Measurements from ENCODE around the gene KCNK3.
"Not testable (repeated sequence)": the region's sequence is repeated elsewhere in the genome, so short reads cannot be mapped to it uniquely, and the experiment has no call there.

KCNK3 gene

DNA sequence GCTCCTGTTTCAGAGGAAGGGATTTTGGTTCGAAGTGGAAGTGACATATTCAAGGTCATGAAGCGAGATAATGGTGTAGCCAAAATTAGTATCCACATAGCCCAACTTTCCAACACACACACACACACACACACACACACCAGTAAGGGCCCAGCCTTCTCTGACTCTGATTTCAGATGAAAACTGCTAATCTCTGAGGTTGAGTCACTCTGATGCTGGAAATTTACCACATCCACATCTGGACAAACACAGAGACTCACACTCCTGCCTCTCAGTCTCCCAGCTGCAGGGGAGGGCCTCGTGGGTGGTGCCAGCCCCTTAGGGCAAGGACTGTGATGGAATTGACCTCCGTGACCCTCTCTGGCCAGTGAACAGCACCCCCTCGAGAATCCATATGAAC is 42.6 kb downstream of the KCNK3 start:
- DNase-seq: no peak

DNA sequence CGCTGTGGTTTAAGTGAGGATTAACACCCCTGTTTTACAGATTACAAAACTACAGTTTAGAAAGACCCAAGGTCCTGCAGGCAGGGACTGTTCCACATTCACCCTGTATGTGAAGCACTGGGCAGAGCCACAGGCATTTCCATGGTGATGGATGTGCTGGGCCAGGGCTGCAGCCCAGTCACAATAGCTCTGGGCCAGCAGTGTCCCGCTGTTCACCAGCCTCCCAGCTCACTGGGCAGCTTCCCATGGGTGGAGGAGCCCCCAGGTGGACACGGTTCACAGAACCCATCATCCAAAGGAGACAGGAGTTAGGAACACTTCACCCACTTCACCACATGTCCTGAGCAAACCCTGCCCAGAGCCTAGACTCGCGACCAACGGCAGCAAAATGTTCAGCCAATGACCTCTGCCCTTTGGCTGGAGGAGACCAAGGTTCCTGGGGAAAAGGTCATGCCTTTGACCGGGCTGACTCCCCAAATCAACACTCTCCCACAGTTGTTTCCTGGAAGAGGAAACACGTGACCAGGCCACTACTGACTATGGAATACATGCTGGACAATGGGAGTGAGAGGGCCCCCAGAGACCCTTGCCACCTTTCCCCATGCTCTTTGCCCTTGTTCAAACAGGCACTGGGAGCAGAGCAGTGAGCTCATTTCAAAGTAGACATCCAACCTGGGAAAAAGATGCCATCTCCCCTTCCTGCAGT is 43.5 kb downstream of the KCNK3 start:
- DNase-seq: no peak

DNA sequence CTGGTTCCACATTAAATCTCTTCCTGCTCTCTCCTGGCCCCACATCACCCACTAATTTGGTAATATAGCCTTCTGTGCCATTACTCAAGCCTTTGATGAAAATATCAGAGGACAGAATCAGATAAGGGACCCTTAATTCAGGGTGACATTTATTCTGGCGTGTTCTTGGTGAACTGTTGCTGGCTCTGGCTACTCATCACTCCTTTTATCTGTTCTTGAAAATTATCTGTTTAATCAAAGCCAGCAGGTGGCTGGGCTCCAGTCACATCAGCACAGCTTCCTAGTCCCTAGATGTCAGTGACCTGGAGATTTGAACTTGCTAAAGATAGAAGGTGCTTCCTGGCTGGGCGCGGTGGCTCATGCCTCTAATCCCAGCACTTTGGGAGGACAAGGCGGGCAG is 44.7 kb downstream of the KCNK3 start:
- no peak for DNase-seq

DNA sequence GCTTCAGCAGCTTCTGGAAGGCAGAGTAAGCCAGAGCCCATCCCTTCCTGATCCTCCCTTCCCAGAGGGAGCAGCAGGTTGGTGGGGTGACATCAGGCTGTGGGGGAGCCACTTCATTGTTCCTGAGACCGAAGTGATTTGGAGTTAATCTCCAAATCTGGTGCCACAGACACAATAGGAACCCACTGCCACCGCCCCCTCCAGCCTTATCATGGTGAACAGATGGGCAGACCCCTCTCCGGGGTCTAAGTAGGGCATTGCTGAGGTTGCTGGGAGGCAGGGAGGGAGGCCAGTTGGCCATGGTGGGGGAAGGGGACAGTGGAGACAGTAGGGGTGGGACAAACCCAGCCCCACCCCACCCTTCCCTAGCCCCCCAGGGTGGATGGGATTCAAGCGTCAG is 46.0 kb downstream of the KCNK3 start:
- DNase-seq: no peak

DNA sequence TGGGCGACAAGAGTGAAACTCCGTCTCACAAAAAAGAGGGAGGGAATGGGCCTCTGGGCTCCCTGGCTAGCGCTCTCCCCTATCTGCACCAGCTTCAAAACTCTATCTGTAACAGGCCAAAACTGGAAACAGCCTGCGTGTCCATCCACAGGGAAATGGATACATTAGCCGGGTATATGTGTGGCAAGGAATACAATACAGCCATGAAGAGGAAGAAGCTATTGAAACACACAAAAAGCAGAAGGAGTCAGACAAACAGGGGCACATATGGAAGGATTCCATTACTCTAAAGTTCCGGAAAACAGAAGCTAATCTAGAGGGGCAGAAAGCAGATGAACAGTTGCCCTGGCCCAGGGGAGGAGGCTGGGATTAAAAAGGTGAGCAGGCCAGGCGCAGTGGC is 47.0 kb downstream of the KCNK3 start:
- DNase-seq: no peak

DNA sequence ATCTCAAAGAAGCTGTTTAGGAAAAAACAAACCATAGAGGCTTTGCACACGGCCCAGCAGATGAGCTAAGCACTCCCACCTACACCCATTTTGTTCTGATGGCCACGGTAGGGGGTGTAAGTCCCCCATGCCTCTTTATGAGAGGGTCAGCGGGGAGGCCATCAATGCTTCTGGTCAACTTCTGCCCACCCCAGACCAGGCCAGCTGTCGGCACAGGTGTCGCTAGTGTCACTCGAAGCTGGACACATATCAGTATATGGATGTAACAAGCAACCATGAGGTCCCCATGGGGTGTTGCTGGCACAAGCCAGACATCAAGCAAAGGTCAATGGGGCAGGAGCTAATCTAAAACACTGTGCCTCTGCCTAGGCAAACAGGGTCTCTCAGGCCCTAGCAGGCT is 47.8 kb downstream of the KCNK3 start:
- DNase-seq: no peak

DNA sequence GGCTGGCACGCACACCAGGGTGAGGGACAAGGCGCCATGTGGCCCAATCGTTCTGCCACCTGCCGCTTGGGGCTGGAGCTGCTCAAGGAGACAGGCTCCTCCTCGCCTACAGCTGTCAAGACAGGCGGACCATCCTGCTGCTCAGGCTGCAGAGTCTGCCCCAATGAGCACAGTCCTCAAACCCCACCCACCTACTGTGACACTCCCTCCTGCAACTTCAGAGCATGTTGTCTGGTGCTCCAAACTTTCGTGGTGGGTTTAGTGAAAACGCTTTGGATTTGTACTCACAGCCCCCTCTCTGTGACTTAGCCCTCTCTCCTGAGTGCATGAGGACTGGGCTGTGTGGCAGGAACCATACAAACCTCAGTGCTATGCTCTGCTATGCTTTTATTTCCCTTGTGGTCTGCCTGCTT is 48.4 kb downstream of the KCNK3 start:
- DNase-seq: no peak

DNA sequence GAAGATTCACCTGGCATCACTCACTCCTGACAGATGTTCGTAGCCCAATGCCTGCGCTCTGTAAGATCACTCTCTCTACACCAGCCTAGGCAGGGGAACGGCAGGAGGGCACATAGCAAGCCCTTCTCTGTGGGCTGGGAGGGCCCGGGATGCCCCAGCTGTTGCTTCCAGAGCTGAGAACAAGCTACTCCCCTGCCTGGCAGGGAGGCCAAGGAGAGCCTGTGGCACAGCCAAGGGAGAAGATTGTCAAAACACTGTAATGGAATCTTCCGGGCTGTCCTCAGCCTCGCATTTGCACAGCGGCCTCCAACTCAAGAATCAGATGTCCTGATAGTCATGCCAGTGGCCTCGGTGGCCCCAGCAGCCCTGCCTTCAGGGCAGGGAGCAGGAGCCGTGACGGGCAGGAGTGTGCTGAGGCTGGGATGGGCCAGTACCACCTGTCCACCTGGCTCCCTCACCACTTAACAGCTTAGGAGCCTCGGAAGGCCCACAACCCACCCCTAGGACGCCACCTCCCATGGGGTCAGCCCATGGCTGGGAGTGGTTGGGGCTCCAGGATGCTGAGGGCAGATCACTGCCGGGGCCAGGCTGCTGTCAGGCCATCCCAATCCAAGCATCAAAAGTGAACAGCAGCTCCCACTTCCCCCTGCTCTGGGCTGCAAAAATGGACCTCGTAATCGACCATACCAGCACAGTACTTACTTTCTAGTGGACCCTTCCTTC is 49.7 kb downstream of the KCNK3 start:
- no peak for DNase-seq

DNA sequence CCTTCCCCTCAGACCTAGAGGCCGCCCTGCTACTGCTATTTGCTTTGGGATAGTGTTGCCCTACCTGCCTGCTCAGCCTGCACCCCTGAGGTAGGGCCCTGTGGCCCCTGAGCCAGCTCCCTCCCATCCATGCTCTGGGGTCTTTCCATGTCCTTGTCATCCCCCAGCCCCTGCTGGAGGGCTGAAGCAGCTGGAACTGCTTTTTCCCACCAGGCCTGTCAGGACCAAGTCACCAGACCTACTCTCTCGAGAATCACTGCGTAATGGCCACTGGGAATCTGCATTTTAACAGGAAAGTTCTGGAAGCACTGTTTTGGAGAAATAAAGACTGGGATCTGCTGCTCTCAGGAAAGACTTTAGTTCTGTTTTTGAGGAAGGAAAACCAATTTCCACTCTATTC is 51.3 kb downstream of the KCNK3 start:
- no peak for DNase-seq

DNA sequence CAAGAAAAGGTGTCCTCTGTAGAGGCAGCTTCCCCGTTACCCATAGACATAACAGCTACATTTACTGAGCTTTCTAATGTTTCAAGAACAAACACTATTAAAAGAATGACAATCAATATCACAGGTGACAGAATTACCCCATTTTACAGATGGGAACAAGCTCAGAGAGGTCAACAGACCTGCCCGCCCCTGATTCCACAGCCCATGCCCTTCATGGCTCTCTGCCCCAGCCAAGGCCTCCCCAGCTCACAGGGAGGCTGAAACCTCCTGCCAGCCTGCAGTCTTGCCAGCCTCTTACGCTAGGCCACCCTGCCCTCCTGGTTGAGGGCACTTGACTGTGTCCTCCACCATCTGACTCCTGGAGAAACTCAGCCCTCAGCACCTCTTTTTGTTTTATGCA is 52.4 kb downstream of the KCNK3 start:
- no peak for DNase-seq

DNA sequence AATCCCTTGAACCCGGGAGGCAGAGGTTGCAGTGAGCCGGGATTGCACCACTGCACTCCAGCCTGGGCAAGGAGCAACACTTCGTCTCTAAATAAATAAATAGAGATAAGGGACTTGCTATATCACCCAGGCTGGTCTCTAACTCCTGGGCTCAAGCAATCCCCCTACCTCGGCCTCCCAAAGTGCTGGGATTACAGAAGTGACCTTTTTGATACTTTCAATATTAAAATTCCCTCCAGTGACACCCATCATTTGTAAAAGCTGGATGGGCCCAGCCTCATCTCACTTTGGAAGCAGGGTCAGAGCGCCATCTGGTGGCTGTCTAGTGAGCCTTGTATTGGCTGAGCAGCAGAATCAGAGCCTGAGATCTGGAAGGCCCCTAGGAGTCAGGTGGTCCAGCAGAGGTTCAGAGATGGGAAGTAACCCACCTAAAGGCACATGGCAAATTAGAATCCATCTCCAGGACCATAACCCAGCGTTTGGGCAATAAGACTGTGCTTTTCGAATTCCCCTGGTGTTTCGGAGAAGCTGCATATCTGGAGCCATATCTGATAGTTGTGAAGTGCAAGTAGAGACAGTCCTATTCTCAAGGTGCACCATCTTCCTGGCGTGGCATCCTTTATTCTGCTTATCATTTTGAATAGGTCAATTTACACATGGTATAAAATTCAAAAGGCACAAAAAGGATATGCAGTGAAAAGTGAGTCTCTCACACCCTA is 53.2 kb downstream of the KCNK3 start:
- peak; percentile 58 to 65 for DNase-seq

DNA sequence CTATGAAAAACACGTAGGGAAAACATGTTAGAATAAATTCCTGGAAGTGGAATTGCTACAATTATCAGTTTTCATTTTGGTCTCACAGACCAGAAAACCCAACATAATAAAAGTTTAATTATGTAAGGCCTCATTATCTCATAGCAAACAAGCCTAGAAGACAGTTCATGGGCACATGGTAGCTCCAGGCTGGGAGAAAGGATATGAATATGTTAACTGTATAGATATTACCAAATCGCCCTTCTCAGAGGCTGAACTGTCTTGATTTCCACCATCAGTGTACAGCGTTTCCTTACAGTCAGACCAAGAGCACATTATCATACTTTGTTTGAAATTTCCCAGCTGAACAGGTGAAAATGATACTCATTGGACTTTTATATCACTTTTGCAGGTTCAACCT is 54.4 kb downstream of the KCNK3 start:
- no peak for DNase-seq

DNA sequence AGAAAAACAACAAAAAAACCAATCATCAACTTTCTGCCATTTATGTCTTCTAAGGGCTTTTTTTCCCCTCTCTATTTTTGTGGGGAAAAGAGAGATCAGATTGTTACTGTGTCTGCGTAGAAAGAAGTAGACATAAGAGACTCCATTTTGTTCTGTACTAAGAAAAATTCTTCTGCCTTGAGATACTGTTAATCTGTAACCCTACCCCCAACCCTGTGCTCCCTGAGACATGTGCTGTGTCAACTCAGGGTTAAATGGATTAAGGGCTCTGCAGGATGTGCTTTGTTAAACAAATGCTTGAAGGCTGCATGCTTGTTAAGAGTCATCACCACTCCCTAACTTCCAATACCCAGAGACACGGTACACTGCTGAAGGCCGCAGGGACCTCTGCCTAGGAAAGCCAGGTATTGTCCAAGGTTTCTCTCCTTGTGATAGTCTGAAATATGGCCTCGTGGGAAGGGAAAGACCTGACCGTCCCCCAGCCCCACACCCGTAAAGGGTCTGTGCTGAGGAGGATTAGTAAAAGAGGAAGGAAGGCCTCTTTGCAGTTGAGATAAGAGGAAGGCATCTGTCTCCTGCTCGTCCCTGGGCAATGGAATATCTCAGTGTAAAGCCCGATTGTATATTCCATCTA is 57.4 kb downstream of the KCNK3 start:
- DNase-seq: not testable (repeated sequence)

DNA sequence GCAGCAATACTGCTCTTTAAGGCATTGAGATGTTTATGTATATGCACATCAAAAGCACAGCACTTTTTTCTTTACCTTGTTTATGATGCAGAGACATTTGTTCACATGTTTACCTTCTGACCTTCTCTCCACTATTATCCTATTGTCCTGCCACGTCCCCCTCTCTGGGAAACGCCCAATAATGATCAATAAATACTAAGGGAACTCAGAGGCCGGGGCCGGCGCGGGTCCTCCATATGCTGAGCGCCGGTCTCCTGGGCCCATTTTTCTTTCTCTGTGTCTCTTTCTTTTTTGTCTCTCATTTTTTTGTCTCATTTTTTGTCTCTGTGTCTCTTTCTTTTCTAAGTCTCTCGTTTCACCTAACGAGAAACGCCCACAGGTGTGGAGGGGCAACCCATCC is 57.9 kb downstream of the KCNK3 start:
- not testable (repeated sequence) for DNase-seq

DNA sequence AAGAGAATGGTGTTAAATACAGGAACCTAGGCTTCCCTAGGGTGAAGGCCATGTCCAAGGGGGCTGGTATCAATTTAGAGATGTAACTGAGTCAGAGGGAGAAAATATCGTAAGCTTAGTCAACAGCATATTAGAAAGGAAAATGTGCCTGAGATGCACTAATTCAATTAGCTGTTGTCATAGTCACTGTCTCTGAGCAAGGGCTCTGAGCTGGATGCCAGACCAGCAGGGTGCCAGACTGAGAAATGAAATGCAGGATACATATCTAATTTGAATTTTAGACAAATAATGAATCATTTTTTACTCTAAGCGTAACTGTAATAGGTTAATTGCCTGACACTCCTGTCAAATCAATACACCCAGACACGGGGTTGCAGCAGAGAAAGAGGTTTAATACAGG is 60.1 kb downstream of the KCNK3 start:
- no peak for DNase-seq

DNA sequence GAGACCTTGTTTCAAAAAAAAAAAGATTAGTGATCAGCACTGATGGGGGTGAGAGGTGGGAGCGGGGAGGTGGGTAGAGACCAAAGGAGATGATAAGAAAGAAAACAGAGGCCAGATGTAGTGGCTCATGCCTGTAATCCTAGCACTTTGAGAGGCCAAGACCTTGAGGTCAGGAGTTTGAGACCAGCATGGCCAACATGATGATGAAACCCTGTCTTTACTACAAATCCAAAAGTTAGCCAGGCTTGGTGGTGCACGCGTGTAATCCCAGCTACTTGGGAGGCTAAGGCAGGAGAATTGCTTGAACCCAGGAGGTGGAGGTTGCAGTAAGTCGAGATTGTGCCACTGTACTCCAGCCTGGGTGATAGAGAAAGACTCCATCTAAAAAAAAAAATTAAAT is 62.0 kb downstream of the KCNK3 start:
- no peak for DNase-seq

DNA sequence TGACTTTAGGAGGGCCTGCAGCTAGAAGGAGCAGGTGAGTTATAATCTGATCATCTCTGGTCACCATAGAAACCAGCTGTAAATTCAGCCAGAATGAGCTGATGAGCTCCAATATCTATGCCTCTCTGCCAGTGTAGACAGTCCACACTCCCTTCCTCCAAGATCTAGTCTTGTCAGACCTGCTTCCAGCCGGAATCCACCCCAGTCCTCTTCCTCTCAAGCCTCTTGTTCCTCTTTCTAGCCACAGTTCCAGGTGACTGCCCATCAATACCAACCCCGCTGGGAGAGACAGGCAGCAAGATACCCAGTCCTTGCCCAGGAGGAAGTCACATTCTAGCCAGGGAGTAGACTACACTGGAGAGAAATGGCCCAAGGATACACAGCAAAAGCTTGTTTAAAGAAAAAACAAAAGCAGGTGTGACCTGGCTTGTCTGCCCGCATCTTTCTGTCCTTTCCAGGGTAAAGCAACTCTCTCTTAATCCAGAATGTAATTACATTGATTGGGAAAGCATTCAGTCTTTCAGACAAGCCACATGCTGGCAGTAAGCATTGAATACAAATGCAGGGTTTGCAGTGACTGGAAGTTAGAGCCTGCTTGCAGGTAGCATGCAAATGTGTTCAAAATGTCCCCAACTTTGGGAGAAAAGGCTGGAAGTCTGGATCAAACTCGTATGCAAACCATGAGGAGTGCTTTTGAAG is 62.6 kb downstream of the KCNK3 start:
- no peak for DNase-seq

DNA sequence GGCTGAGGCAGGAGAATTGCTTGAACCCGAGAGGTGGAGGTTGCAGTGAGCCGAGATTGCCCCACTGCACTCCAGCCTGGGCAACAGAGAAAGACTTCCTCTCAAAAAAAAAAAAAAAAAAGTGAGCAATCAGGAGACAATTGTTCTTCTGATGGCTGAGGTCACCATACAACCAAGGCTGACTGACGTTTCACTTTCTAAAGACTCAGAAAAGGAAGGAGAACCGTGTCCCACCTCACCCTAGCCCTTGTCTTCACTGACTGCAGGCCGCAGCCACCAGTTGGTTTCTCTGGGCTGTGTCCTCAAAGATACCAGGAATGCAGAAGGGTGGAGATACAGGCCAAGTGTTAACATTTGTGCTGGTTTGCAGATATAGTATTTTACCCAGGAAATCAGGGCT is 63.8 kb downstream of the KCNK3 start:
- DNase-seq: no peak

DNA sequence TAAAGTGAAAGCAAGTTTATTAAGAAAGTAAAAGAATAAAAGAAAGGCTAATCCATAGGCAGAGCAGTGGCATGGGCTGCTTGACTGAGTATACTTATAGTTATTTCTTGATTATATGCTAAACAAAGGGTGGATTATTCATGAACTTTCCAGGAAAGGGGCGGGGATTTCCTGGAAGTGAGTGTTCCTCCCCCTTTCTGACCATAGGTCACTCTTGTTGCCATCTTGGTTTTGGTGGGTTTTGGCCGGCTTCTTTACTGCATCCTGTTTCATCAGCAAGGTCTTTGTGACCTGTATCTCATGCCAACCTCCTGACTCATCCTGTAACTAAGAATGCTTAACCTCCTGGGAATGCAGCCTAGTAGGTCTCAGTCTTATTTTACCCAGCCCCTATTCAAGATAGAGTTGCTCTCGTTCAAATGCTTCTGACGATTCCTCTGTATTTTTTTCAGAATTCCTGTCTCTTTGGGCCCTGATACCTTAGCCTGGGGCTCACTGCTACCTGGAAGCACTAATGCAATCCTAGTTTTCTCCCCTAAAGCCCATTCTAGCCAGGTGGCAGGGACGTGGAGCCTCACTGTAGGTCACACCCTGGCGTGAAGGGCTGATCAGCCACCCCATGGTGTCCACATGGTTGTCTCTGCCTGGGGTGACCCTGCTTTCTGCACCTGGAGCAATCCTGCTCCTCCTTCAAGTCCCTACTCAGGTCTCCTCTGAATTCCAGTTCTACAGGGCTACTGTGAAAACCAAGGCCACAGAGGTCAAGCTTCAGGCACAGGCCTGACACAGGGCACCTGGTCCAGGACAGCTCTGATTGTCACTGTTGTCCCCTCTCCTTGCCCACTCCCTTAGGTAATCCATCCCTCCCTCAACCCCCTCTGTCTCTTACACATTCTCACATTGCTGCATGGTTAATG is 65.6 kb downstream of the KCNK3 start:
- DNase-seq: no peak

DNA sequence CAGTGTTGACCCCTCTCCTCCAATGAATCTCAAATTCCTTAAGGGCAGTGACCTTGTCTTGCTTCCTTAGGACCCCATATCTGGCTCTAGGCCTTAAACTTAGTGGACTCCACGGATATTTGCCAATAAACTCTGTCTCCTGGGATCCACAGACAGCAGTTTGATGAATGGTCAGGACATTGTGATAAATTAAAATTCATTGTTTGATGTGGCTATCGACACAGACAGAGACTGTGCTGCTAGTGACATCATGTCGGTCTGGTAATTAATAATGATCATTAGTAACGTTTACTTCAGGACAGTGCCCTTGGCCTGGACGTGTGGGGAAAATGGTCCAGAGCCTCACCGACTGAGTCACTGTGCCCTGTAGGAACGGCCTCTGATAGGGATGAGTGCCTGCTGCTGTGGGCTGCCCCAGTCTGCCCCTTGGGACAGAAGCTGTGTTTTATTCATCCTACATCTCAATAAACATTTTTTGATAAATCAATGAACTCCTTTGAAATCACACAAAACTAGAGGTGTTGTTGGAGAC is 66.3 kb downstream of the KCNK3 start:
- no peak for DNase-seq

DNA sequence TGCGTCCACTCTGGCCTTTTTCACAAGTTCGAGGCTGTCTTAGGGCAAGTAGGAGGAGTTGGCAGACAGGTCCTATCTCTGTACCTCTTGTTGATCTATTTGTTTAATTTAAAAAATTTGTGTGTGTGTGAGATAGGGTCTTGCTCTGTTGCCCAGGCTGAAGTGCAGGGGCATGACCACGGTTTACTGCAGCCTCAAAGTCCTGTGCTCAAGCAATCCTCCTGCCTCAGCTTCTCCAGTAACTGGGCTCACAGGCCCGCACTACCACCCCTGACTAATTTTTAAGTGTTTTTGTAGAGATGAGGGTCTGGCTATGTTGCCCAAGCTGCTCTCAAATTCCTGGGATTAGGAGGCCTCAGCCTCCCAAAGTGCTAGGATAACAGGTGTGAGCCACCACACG is 67.3 kb downstream of the KCNK3 start:
- no peak for DNase-seq

DNA sequence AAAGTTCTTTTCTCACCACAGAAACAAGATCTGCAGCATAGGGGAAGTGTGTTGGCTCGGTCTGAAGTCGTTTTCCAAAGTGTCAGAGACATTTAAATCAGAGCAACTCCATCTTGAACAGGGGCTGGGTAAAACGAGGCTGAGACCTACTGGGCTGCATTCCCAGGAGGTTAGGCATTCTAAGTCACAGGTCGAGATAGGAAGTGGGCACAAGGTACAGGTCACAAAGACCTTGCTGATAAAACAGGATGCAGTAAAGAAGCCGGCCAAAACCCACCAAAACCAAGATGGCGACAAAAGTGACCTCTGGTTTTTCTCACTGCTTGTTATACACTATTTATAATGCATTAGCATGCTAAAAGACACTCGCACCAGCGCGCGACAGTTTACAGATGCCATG is 68.5 kb downstream of the KCNK3 start:
- DNase-seq: not testable (repeated sequence)

Data from AML-193 (cell line).